GM23248 (cell line): ENCODE measurements around the gene SH2D5. TPM values are rescaled to one million over a fixed set of nuclear protein-coding genes. Genes with fewer than 3 reads are reported as not detected.
A peak's percentile ranks its signal among the peaks of the same experiment; 100 is the strongest.

ENCODE experiments used
- DNase-seq: peaks from one replicate; pipeline ENCODE4 v3.0.0-alpha.2; 2015
- H2AFZ ChIP-seq: fragments of 200-600 bp; sonication (generic); 2 replicates; pipeline ENCODE4 v1.6.1; 2016; ENCODE audit warnings: antibody characterized with exemption
- H3F3A ChIP-seq: fragments of 200-600 bp; sonication (generic); 2 replicates; pipeline ENCODE4 v1.6.1; 2016; ENCODE audit warnings: mild to moderate bottlenecking, antibody characterized with exemption, mixed run types; ENCODE audit not compliant: insufficient read depth
- H3K27ac ChIP-seq: fragments of 200-600 bp; sonication (generic); 2 replicates; pipeline ENCODE4 v1.5.1; 2016; ENCODE audit warnings: mild to moderate bottlenecking
- H3K27me3 ChIP-seq: fragments of 200-600 bp; sonication (generic); replicated peaks from 2 replicates; pipeline ENCODE4 v1.6.1; 2016; ENCODE audit warnings: mild to moderate bottlenecking; ENCODE audit not compliant: insufficient read depth
- H3K36me3 ChIP-seq: fragments of 200-600 bp; sonication (generic); 2 replicates; pipeline ENCODE4 v1.6.1; 2016; ENCODE audit warnings: low read depth, mild to moderate bottlenecking
- H3K4me1 ChIP-seq: fragments of 200-600 bp; sonication (generic); 2 replicates; pipeline ENCODE4 v1.6.1; 2016; ENCODE audit warnings: mild to moderate bottlenecking; ENCODE audit not compliant: insufficient read depth
- H3K4me2 ChIP-seq: fragments of 200-600 bp; sonication (generic); one replicate; pipeline ENCODE4 v1.6.1; 2016; ENCODE audit warnings: mild to moderate bottlenecking; ENCODE audit not compliant: unreplicated experiment
- H3K4me3 ChIP-seq: fragments of 200-600 bp; sonication (generic); 2 replicates; pipeline ENCODE4 v1.5.1; 2016; ENCODE audit warnings: mild to moderate bottlenecking
- H3K79me2 ChIP-seq: fragments of 200-600 bp; sonication (generic); 2 replicates; pipeline ENCODE4 v1.6.1; 2016; ENCODE audit warnings: mild to moderate bottlenecking; ENCODE audit not compliant: insufficient read depth
- H3K9ac ChIP-seq: fragments of 200-600 bp; sonication (generic); 2 replicates; pipeline ENCODE4 v1.6.1; 2016; ENCODE audit warnings: mild to moderate bottlenecking
- H3K9me2 ChIP-seq: fragments of 200-600 bp; sonication (generic); 2 replicates; pipeline ENCODE4 v1.6.1; 2016; ENCODE audit warnings: mixed run types, mild to moderate bottlenecking, moderate library complexity; ENCODE audit not compliant: insufficient read depth
- H3K9me3 ChIP-seq: fragments of 200-600 bp; sonication (generic); one replicate; pipeline ENCODE4 v1.6.1; 2017; ENCODE audit warnings: low read depth
- H4K20me1 ChIP-seq: fragments of 200-600 bp; sonication (generic); 2 replicates; pipeline ENCODE4 v1.6.0; 2016; ENCODE audit not compliant: insufficient read depth
- EZH2 ChIP-seq: fragments of 200-600 bp; sonication (generic); IDR thresholded peaks from 2 replicates; pipeline ENCODE4 v1.6.1; 2018; ENCODE audit warnings: antibody characterized with exemption, mild to moderate bottlenecking; ENCODE audit not compliant: insufficient read depth, poor library complexity, severe bottlenecking
- EZH2phosphoT487 ChIP-seq: fragments of 200-600 bp; sonication (generic); IDR thresholded peaks from 2 replicates; pipeline ENCODE4 v1.6.1; 2018; ENCODE audit warnings: antibody characterized with exemption, moderate library complexity, mild to moderate bottlenecking, low read depth; ENCODE audit not compliant: insufficient read depth
- WGBS, 2 experiments: methylation state at CpG; one replicate each; pipeline ENCODE4 v1.1.6; 2015 to 2017; ENCODE audit warnings: low lambda C conversion rate in 2 of 2, low coverage in 1 of 2; ENCODE audit errors: missing lambda C conversion rate in 2 of 2; 5-methylcytosine and 5-hydroxymethylcytosine counted together
- in situ Hi-C: fragments of 300-500 bp; cut with MboI; formaldehyde crosslinking; loops from 2 replicates; pipeline ENCODE4 v1.15.0; 2020
- polyA plus RNA-seq: library from polyadenylated mRNA; unstranded; fragments of >200 nt; fragmentation: Nextera tagmentation; extraction: Ambion mirVana; gene quantifications from 2 replicates; pipeline ENCODE4 v1.2.1, GENCODE V29; 2016
- total RNA-seq: library from RNA; depleted of rRNA; stranded (reverse); fragments of >200 nt; shearing (Covaris generic); gene quantifications from 2 replicates; pipeline ENCODE4 v1.2.3, GENCODE V29; 2014

SH2D5 gene
- total and polyA plus RNA-seq, 2 experiments from 2014 or later = 1.1 to 1.4 TPM

GRCh38 chr1:20697563-20697962, 34.9 kb downstream of the SH2D5 start:
- Histone ChIP-seq H3K9me2 (no peaks in the 10 kb centered on the region), H3K36me3 (no peaks in the 10 kb centered on the region), H3K27ac (peak overlapping the region; percentile 88; the same call in 1 of the 2 replicates), H3K9ac (peak overlapping the region; percentile 85), H2AFZ (peak overlapping the region; percentile 100; the same call in 1 of the 2 replicates), H3F3A (no peaks in the 10 kb centered on the region), H3K9me3 (no peaks in the 10 kb centered on the region), H4K20me1 (no peaks in the 10 kb centered on the region), H3K4me2 (peak overlapping the region; percentile 96), H3K4me1 (peaks cover 22% of the 10 kb centered on the region), H3K4me3 (peak overlapping the region; percentile 90), H3K27me3 (no peaks in the 10 kb centered on the region), H3K79me2 (no peaks in the 10 kb centered on the region)
- no peak for DNase-seq
- WGBS, 2 experiments = 87 to 88% methylated on average over 12 of the region's 12 CpGs
- TF ChIP-seq EZH2phosphoT487 (no peak), EZH2 (no peak)
- in situ Hi-C loops = loop anchor here (10.0 kb wide), 1 partner anchor 487 kb away; no protein-coding TSS in a partner anchor

GRCh38 chr1:20696397-20697333, 35.8 kb downstream of the SH2D5 start:
- Histone ChIP-seq H3K9me3 (no peaks in the 10 kb centered on the region), H3K4me1 (peaks cover 22% of the 10 kb centered on the region), H3K4me3 (peak overlapping the region; percentile 90), H3K9me2 (no peaks in the 10 kb centered on the region), H3K9ac (peak overlapping the region; percentile 85), H2AFZ (peak overlapping the region; percentile 100), H3K36me3 (no peaks in the 10 kb centered on the region), H3F3A (no peaks in the 10 kb centered on the region), H3K4me2 (peak overlapping the region; percentile 96), H3K79me2 (no peaks in the 10 kb centered on the region), H3K27me3 (no peaks in the 10 kb centered on the region), H4K20me1 (no peaks in the 10 kb centered on the region), H3K27ac (peak overlapping the region; percentile 88)
- WGBS, 2 experiments = 2 to 3% methylated on average over 33 to 42 of the region's 46 CpGs
- in situ Hi-C loops = loop anchor here (10.0 kb wide), 1 partner anchor 488 kb away; no protein-coding TSS in a partner anchor
- TF ChIP-seq EZH2 = no peak
- TF ChIP-seq EZH2phosphoT487 = no peak
- DNase-seq = peak; percentile 97

- Histone ChIP-seq H2AFZ (no peak overlapping the region), H3F3A (no peaks in the 10 kb centered on the region), H3K27me3 (no peaks in the 10 kb centered on the region), H3K36me3 (no peaks in the 10 kb centered on the region), H3K79me2 (no peaks in the 10 kb centered on the region), H3K9me2 (no peaks in the 10 kb centered on the region), H3K4me2 (no peak overlapping the region), H3K9me3 (no peaks in the 10 kb centered on the region), H3K4me1 (peaks cover 22% of the 10 kb centered on the region), H4K20me1 (no peaks in the 10 kb centered on the region), H3K9ac (no peak overlapping the region), H3K4me3 (no peak overlapping the region), H3K27ac (no peak overlapping the region)
- 73 to 74% methylated on average over 10 of the region's 10 CpGs for WGBS, 2 experiments
- DNase-seq = no peak
- in situ Hi-C loops = loop anchor here (10.0 kb wide), 1 partner anchor 489 kb away; no protein-coding TSS in a partner anchor
- TF ChIP-seq EZH2 = no peak
- TF ChIP-seq EZH2phosphoT487 = no peak
These were observed 37.0 kb downstream of the SH2D5 start for GRCh38 chr1:20695515-20695914.

GRCh38 chr1:20693623-20694022, 38.9 kb downstream of the SH2D5 start:
- no peak overlapping the region for H2AFZ ChIP-seq
- H4K20me1 ChIP-seq = no peaks in the 10 kb centered on the region
- H3K4me2 ChIP-seq = no peak overlapping the region
- no peaks in the 10 kb centered on the region for H3K36me3 ChIP-seq
- no peaks in the 10 kb centered on the region for H3K79me2 ChIP-seq
- H3K9ac ChIP-seq = no peak overlapping the region
- no peak overlapping the region for H3K27ac ChIP-seq
- no peaks in the 10 kb centered on the region for H3K9me3 ChIP-seq
- peaks cover 16% of the 10 kb centered on the region for H3K4me1 ChIP-seq
- TF ChIP-seq EZH2phosphoT487 = no peak
- no peak for TF ChIP-seq EZH2
- no peaks in the 10 kb centered on the region for H3F3A ChIP-seq
- no peak overlapping the region for H3K4me3 ChIP-seq
- in situ Hi-C loops = loop anchor here (10.0 kb wide), 1 partner anchor 491 kb away; no protein-coding TSS in a partner anchor
- no peak for DNase-seq
- no peaks in the 10 kb centered on the region for H3K27me3 ChIP-seq
- no peaks in the 10 kb centered on the region for H3K9me2 ChIP-seq
- 43 to 64% methylated on average over 2 of the region's 2 CpGs for WGBS, 2 experiments
